Left colon (tissue), 2 donors: ENCODE data around the gene TRIM72. TPM values are rescaled to one million over a fixed set of nuclear protein-coding genes. Genes with fewer than 3 reads are reported as not detected.
"Not testable (repeated sequence)": the region's sequence is repeated elsewhere in the genome, so short reads cannot be mapped to it uniquely, and the experiment has no call there.

Experiments used
- ATAC-seq: fragments of 200-7000 bp; cut with Tn5 transposase; one replicate; pipeline ENCODE4 v1.9.1; 2020; ENCODE audit warnings: mild to moderate bottlenecking, moderate library complexity
- DNase-seq, 2 donors: peaks; one replicate each; pipeline ENCODE4 v3.0.0-alpha.2; 2020
- intact Hi-C, 2 donors: fragments of 100-400 bp; cut with DNase I in 1 of 2; cut with micrococcal nuclease in 1 of 2; formaldehyde crosslinking; loops; one replicate each; pipeline versions ENCODE4 v1.11.2 to v1.14.0; 2022; cut with DNase I, micrococcal nuclease
- total RNA-seq, 2 donors: library from RNA; stranded (reverse); fragmentation: NEBNext Ultra II Directional; extraction: Animal tissue kit (Norgen Biotek cat#: 25700); gene quantifications; one replicate each; pipeline ENCODE4 v1.2.1, GENCODE V29; 2021
- donor health status: DM: no; HTN: no; CAD: no.
- donor health status: DM: yes; HTN: yes; CAD: no.

Gene TRIM72
- total RNA-seq, 2 donors from 2014 or later = not detected

DNA sequence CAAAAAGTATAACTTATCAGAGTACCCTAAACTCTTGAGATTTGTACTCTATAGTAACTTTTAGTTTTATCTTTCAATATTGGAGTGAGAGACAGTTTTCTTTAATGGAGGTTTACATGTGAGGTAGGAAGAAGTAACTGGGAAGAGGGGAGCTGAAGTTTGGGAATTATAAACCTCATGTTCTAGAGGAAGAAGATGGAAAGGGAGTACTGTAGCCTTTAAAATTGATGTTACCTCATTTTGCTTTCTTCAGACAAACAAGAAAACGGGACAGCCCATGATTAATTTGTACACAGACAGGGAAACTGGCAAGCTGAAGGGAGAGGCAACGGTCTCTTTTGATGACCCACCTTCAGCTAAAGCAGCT lies 24.5 kb upstream of the TRIM72 start:
- intact Hi-C loops = no loop called here
- no peak for ATAC-seq
- no peak for DNase-seq

DNA sequence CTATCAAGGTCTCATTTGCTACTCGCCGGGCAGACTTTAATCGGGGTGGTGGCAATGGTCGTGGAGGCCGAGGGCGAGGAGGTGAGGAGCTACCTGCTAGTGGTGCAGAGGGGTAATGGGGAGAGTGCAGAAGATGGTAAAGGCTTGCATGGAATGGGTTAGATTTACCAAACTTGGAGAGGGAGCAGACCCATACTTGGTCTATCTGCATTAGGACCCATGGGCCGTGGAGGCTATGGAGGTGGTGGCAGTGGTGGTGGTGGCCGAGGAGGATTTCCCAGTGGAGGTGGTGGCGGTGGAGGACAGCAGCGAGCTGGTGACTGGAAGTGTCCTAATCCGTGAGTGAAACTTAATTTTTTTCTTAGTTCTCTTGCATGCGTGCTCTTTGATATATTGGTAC lies 23.9 kb upstream of the TRIM72 start:
- intact Hi-C loops = no loop called here
- ATAC-seq (no peak), DNase-seq (no peak)

GRCh38 chr16:31190818-31191444 lies 23.0 kb upstream of the TRIM72 start:
- no peak for DNase-seq
- intact Hi-C loops = no loop called here
- no peak for ATAC-seq

- DNase-seq (no peak), ATAC-seq (no peak)
- intact Hi-C loops = no loop called here
Measured at GRCh38 chr16:31191697-31192428, 22.1 kb upstream of the TRIM72 start.

DNA sequence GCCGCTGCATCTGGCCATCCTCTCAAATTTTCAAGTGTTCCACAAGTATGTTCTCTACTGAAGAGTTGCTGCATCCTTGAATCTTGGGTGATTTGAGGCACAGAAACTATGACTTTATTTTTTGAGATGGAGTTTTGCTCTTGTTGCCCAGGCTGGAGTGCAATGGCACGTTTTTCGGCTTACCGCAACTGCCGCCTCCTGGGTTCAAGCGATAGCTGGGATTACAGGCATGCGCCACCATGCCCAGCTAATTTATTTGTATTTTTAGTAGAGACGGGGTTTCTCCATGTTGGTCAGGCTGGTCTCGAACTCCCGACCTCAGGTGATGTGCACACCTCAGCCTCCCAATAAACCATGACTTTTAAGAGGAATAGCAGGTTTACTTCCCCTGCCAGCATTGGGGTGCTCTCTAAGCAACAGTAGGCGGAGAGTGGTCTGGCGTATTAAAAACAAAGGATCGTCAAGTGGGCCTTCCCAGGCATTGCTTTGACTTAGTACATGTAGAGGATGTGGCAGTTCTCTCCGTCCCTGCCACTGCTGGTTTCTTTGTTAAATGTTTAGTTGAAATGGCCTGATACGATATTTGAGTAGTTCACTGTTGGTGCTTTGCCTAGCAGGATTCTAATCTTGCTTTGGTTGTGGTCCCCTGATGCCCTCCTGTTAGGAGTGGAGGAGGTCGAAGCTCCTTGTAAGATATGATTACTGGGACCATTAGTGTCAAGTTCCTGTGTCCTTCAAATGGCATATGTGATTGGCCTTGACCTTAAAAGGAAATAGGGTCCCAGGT lies 20.9 kb upstream of the TRIM72 start:
- no peak for ATAC-seq
- no peak for DNase-seq
- intact Hi-C loops = no loop called here

DNA sequence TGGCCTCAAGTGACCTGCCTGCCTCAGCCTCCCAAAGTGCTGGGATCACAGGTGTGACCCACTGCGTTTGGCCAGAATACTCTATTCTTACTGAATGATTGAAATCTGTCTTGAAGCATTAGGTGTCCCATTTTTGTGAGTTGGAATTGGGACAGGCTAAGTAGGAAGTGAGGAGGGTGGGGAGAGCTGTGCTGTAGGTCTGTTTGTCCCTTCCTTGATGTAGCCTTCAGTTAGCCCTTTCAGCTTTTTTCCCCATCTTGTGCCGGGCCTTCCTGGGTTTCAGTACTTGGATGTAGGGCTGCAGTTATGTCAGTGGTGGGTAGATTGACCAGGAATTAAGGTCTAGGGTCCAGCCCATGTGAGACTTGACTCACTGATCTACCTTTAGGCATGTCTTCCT lies 20.0 kb upstream of the TRIM72 start:
- intact Hi-C loops = no loop called here
- ATAC-seq = no peak
- no peak for DNase-seq

DNA sequence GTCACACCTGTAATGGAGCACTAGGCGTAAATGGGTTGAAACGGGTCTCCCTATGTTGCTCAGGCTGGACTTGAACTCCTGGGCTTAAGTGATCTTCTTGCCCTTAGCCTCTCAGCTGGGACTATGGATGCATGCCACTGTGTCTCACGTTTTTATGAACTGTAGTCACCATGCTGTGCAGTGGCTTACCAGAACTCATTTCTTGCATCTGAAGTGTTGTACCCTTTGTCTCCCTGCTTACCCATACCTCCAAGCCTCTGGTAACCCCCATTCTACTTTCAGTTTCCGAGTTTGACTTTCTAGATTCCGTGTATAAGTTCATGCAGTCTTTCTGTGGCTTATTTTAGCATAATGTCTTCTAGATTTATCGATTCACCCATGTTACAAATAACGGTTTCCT lies 19.0 kb upstream of the TRIM72 start:
- no peak for DNase-seq
- intact Hi-C loops = no loop called here
- no peak for ATAC-seq

DNA sequence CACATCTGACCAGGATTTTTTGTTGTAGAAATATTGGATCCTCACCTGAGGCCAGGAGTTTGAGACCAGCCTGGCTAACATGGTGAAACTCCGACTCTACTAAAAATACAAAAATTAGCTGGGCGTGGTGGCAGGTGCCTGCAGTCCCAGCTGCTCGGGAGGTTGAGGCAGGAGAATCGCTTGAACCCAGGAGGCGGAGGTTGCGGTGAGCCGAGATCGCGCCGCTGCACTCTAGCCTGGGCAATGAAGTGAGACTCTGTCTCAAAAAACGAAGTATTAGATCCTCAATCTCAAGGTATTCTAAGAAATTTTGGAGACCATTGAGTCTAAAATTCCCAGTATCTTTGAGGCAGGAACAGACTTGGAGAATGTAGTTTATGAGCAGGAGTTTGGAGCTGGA lies 18.1 kb upstream of the TRIM72 start:
- intact Hi-C loops, DNase-seq, ATAC-seq: not testable (repeated sequence)

GRCh38 chr16:31196324-31197088 lies 17.4 kb upstream of the TRIM72 start:
- intact Hi-C loops = no loop called here
- DNase-seq (no peak), ATAC-seq (no peak)

- ATAC-seq = no peak
- DNase-seq = no peak
- intact Hi-C loops = no loop called here
Measured at GRCh38 chr16:31198207-31198882, 15.6 kb upstream of the TRIM72 start.

DNA sequence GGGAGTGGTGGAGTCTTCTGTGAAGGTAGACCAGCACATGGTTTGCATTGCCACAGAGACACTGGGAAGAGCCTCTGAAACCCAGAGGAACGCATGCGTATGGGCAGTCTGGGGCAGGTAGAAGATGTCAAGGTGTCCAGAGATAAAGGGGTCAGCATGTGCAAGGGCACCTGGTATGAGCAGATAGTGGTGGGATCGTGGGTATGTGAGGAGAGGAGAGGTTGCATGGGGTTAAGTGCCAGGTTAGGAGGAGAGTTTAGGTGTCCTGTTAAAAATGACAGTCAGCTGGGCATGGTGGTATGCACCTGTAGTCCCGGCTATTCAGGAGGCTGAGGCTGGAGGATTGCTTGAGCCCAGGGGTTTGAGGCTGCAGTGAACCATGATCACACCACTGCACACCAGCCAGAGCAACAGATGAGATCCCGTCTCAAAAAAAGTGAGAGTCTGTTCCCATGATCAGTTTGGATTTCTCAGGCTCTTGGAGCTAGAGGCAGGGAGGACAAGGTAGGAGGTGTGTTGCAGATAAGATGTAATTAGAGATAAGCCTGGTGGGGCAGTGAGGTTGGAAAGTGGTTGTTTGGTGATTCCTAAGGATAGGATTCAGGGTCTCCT lies 14.4 kb upstream of the TRIM72 start:
- intact Hi-C loops = no loop called here
- DNase-seq (no peak), ATAC-seq (no peak)

GRCh38 chr16:31200111-31200510 lies 13.8 kb upstream of the TRIM72 start:
- intact Hi-C loops, DNase-seq: not testable (repeated sequence)

DNA sequence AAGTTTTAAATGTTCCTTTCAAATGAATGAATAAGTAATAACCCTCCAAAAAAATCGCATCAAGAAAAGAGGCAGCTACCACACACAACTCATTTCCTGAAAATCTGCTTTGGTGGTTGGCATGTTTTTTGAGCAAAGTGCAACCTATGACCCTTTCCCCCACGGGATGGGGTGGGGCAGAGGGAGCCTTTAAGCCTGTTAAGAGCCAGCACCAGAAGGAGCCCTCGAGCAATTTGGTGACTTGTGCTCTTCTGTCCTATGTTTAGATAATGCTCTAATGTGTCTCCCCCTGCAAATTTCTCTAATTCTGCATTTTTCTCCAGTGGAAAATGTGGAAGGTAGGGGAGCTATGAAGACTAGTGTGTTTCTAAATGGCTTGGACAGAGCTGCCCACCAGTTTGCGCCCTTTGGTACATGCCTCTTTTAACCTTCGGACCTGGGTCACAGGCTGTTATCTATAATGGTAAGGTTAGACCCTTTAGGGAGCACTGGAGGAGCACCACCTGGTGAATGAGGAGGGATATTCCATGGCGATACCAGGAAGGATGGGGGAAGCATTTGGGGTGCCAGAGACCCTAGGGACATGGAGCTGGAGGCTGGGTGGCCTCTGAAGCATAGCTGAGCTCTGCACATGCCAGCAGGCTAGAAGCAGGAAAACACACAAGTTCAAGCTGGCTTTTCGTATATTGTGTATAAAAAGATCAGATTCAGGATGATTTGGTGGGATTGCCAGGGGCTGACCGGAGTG lies 12.9 kb upstream of the TRIM72 start:
- DNase-seq = peak in 1 of 2 donors; percentile 40

More at GRCh38 chr16:31200111-31200510, 13.8 kb upstream of the TRIM72 start:
- not testable (repeated sequence) for ATAC-seq

DNA sequence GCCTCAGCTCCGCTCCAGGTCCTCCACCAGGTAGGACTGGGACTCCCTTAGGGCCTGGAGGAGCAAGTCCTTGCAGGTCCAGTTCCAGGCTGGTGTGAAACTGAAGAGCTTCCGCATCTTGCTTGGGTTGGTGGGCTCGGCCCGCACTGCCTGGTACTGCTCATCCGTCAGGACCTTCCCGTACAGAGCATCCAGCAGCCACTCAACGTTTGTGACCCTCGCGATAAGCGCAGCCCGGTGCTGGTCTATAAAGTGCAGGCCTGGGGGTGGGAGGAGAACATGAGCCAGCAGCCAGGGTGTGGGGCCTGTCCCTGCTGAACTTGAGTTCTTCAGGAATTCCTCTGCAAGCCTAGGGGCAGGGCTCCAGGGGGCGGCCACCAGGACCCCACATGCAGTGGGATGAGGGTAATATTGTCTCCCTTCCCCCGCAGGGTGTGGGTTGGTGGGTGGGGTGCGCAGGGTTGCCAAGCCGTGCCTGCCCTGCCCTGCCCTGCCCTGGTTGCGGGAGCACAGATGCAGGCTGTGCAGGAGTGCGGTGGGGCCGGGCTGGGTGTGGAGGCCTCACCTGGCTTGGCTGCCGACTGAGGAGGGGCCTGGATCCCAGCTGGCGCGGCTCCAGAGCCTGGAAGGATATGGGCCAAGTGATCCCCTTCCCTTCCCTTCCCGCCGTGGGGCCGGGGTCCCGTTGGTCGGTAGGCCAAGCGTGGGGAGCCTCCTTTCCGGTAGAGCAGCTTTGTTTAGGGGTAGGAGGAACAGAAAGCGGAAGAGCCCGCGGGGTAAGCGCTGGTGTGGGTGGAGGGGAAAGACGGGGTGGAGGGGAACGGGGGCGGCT lies 12.1 kb upstream of the TRIM72 start:
- DNase-seq (peak; percentile 78 to 83), ATAC-seq (peak; percentile 82)
- intact Hi-C loops = no loop called here

More for the DNA sequence above, 12.9 kb upstream of the TRIM72 start:
- intact Hi-C loops = no loop called here
- peak; percentile 22 for ATAC-seq

DNA sequence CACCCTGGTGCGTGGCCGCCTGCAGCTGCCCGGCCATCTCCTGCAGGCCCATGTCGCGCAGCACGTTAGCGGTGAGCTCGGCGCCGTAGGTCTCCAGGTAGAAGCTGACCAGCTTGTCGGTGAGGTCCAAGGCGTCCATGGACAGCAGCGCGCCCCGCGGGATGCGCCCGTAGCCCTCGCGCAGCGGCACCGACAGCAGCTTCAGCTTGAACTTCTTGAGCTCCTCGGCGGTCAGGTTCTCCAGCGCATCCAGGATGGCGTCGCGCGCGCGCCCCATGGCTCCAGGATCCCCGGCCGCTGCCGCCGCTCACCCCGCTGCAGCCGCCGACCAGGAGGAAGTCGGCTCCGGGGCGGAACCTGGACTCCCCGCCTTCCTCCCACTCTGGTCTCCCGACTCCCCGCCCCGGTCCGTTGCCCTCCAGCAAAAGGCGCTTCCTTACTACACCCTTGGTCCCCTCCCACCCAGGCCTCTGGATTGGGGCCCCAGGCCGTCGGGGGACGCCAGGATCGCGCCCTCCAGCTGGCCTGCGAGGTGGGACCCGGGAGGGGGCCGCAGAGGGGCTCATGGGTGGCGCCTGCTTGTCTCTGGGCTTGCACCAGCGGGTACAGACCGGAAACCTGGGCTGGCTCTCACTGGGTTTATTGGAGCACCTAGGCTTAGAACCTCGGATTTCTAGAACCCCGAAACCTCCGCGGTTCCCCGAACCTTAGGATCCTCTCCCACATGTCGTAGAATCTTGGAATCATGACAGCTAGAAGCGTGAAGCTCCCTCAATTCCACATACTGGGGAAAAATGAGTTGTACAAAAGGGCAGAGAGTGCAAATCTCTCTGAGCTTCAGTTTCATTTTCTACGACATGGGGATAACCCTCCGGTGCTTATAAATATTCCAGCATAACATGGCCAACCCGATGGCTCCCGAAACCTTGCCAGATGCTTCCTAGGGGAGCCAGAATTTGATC lies 11.2 kb upstream of the TRIM72 start, which contains the start of gene PYCARD:
Gene PYCARD, minus strand, starts transcription at position 347 of the 962 bp plus-strand sequence. Its CDS starts 70 bp downstream, at position 277.
- peak; percentile 79 to 84 for DNase-seq
- ATAC-seq = peak; percentile 81
- intact Hi-C loops = no loop called here
